ENCODE results near the gene QSOX2.

Gene QSOX2, protein sequence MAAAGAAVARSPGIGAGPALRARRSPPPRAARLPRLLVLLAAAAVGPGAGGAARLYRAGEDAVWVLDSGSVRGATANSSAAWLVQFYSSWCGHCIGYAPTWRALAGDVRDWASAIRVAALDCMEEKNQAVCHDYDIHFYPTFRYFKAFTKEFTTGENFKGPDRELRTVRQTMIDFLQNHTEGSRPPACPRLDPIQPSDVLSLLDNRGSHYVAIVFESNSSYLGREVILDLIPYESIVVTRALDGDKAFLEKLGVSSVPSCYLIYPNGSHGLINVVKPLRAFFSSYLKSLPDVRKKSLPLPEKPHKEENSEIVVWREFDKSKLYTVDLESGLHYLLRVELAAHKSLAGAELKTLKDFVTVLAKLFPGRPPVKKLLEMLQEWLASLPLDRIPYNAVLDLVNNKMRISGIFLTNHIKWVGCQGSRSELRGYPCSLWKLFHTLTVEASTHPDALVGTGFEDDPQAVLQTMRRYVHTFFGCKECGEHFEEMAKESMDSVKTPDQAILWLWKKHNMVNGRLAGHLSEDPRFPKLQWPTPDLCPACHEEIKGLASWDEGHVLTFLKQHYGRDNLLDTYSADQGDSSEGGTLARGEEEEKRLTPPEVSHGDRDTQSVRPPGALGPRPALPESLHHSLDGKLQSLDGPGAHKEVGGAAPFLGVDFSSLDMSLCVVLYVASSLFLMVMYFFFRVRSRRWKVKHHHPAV

DNA sequence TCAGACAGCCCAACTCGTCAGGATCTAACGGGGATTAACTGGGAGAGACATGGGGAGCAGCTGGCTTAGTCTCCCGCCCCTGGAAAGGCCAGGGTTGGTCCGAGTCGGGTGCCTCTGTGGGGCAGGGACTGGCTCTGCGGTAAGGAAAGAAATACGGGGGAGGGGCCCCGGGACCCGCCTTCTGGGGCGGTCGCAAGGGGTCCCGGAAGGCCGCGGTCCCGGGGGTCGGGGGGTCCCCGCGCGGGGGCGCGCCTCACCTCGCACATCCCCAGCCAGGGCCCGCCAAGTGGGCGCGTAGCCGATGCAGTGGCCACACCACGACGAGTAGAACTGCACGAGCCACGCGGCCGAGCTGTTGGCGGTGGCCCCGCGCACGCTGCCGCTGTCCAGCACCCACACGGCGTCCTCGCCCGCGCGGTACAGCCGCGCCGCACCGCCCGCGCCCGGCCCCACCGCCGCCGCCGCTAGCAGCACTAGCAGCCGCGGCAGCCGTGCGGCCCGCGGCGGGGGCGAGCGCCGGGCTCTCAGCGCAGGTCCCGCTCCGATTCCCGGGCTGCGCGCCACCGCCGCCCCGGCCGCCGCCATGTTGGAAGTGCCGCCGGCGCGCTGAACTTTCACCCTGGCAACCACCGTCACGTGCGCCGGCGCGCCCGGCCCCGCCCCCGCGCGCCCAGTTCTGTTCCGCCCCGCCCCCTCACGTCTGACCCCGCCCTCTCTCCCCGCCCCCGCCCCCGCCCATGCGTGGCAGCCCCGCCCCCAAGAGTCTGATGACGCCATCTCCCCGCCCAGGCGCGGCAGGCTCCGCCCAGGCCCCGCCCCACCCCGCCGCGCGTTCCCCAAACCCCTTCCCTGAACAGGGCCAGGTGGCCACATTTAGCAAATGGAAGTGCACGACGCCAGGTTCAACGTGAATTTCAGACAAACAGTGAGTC lies at the start of gene QSOX2:
Gene QSOX2, minus strand, starts transcription at position 594 of the 932 bp plus-strand sequence. Its CDS starts 9 bp downstream, at position 585.
- peak; percentile 90 for DNase-seq (ENCODE audit: low spot score)

DNA sequence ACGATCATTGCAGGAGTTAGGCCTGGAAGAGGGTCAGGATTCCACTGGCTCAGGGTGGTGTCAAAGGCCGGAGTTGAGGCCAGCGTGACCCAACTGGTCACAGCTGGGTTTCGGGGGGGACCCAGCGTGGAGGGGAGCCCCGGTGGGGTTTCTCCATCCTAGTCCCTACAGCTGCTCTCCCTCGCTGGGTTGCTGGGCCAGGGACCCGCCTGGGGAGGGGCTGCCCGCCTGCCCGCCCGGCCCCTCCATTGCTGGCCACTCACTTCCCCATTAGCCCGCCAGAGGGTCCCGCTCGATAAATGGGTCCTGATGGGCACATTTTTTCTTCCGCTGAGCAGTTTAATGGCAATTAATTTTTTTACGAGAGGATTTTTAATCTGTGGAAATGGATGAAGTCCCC lies 49.4 kb upstream of the QSOX2 start:
- no peak for DNase-seq (ENCODE audit: low spot score)

DNA sequence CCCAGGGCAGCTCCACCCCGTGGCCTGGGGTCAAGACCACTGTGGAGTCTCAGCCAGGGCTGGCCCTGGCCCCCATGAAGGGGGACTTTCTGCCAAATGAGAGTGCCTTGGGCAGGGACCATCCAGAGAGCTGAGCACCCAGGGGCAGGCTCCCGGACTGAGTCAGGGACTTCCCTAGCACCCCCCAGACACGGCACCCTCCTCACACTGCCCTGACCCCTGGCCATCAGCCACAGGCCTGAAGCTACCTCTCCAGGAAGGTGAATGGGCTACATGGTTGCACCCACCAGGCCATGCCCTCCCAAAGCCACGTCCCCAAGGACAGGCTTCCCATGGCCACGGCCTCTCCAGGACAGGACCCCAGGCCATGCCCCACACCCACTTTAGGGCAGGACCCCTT lies 48.8 kb upstream of the QSOX2 start:
- DNase-seq (ENCODE audit: low spot score) = no peak

DNA sequence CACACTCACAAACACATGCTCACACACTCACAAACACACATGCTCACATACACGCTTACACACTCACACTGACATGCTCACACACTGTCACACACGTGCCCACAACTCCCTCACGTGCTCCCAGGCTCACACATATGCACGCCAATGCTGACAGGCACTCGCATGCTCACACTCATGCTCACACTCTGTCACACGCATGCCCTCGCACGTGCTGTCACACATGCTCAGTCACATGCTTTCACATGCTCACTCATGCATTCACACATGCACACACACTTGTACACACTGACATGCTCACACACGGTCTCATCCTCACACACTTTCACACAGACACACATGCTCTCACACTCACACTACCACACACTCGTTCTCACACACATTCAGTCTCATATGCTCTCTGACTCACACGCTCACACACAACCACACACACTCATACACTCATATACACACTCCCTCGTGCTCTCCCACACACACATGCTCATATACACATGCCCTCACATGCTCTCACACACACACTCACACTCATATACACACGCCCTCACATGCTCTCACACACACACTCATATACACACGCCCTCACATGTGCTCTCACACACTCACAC lies 48.0 kb upstream of the QSOX2 start:
- no peak for DNase-seq (ENCODE audit: low spot score)

DNA sequence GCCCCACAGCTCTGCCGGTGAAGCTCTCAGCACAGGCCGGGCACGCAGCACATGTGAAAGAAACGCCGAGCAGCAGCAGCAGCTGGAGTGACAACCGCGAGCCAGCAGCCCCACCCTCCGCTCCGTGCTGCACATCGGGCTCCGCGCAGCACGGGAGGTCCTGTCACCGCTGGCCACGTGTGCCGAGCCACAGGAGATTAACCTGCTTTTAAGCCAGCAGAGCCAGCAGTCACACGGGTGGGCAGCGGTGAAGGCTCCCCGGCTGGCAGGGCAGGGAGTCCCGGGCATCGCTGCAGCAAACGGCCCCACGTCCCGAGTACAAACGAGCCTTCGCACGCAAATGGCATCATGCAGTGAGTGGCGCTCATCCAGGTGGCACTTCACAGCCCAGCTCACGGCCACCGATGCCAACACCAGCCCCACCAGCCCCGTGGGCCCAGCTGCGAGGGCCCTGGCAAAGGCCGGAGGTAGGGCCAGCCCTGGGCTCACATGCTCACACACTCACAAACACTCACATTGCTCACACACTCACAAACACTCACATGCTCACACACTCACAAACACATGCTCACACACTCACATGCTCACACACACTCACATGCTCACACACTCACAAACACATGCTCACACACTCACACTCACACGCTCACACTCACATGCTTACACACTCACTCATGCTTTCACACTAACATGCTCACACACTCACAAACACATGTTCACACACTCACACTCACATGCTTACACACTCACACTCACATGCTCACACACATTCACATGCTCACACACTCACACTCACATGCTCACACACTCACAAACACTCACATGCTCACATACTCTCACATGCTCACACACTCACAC lies 47.2 kb upstream of the QSOX2 start:
- no peak for DNase-seq (ENCODE audit: low spot score)

DNA sequence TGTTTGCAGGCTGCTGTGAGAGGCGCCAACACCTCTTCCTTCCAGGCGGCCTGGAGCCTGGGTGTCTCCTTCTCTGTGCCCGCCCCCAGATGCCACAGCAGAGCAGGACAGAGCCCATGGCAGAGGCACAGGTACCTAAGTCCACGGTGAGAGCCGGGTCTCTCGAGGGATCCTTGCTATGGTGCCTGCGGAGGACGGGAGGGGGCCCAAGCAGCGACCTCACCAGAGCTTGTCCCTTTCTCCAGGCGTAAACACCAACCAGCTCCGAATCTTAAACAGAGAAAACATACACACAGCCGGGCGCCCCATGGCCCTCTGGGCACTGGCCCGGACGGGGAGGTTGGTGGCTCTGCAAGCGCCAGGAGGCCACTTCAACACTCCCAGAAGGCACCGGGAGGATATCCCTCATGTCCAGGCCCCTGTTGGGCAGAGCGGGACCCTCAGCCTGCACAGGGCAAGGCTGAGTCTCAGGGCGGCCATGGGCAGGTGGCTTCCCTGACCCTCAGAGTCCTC lies 46.5 kb upstream of the QSOX2 start:
- no peak for DNase-seq (ENCODE audit: low spot score)

DNA sequence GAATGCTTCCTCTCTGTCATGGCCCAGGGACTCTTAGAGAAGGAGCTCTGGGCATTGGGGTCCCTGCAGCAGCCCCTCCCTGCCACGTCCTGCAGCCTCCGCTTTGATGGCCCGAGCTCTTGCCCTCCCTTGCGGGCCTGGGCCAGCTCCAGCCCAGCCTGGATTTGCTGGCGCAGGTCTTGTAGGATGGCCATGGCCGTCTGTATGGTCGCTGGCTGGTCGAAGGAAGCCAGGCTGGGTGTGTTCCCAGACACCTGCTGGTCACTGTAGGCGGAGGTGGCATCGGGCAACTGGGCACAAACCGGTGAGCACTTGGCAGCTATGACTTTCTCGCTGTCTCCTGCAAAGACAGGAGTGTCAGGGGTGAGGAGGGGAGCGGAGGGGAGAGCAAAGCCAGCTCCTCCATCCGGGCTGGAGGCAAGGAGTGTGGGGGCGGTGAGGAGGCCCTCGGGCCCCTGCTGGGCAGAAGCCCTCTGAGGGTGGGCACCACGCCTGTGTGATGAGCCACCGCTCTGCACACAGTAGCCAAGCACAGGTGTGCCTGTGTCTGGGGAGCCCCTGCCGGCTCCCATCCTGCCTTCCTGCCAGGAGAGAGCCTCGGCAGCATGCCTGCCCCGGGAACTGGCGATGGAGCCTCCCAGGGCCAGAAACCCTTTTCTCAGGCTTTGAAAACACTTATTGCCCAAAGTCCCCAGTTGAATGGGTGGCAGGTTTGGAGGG lies 45.9 kb upstream of the QSOX2 start:
- no peak for DNase-seq (ENCODE audit: low spot score)

DNA sequence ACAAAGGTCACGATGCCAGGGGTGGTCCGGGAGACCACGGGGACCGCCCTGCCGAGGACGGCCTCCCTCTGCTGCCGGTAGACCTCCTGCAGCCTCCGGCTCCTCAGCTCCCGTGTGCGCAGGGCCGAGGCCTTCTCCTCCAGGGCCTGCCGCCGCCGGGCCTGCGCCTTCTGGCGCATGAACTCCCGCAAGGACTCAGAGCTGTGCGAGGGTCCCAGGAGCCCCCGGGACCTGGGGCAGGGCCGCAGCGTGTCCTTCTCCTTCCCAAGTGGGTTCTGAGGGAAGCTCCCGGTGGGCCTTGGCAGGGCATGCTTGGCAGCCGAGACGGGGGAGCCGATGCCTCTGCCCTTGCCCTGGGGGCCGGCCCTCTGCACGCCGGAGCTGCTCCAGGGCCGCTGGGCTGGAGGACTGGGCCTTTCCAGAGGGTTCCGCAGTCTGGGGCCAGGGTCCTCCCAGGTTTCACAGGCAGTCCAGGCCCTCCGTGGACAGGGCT lies 44.9 kb upstream of the QSOX2 start:
- DNase-seq (ENCODE audit: low spot score) = no peak

DNA sequence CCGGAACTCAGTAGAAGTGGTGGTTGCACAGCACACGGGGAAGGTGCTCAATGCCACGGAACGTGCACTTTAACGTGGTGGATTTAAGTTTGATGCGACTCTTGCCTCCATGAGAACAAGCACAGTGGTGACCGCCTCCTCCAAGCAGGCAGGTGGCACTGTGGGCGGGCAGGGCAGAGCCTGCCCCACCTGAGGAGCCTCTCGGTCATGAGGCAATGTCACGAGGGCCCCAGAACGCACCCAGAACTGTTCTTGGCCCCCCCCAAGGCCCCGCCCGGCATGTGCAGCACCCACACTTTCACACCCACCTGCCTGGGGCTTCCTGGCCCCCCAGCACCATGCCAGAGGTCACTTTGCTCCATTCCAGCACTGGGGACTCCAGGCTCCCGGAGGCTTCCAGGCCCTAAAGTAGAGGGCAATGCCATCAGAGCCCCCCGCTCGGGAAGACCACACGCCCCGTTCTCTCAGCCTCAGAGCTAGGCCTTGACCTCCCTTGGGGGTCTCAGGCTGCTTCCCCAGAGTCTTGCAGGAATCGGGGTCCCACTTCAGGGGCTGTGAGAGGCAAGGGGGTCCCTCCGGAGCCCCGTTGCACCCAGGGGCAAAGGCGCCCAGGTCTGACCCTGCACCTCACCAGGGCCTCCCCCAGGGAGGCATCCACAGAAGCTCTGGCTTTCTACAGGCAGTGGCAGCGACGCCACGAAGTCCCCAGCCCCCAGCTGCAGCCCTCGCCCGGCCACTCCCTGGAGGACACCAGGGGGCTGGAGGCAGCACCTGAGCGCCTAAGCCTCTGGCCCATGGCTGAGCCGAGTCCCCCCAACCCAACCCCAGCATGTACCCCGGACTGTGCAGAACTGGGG lies 44.3 kb upstream of the QSOX2 start:
- peak; percentile 35 for DNase-seq (ENCODE audit: low spot score)

DNA sequence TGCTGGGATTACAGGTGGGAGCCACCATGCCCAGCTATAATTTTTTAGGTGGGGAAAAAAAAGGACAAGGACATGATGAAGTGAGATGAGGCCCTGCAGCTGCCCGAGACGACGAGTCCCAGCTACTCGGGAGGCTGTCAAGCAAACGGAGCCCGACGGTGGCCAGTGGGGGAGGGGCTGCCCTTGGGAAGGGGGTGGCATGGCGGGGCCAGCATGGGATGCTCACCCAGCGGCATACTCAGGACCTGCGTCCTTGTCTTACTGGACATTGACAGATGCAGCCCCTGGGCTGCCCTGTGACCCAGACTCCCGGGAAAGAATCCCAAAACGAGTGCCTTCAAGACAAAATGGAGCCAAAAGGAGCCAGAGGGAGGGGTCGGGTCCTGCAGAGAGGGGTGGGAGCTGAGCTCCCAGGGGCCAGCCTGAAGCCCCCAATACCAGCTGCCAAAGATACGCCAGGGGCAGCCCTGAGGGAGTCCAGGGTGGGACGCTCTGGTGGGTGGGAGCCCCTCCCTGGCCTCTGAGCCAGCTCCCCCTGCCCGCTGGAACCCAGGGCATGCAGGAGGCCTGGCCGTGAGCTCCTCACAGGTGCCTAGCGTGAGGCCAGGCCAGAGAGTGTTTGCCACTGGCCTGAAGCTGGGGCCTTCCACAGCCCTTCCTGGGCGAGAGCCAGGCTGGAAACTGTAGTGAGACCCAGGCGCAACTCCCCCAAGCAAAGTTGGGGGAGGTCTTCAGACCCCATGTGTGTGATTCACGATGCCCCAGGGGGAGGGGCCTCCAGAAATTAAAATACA lies 42.5 kb upstream of the QSOX2 start:
- DNase-seq (ENCODE audit: low spot score) = no peak

DNA sequence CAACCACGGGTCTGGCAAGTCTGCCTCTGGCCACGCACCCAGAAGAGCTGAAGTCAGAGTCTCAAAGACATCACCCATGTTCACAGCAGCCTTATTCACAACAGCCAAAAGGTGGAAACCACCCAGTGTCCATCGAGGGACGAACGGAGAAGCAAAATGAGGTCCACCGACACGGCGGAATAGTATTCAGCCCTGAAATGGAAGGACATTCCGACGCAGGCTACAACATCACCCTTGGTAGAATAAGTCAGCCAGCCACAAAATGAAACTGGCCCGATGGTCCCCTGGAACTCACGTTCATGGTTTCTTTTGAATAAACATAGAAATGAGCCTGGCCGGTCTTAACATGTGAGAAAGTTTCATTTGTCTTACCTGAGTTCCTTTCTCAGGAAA lies 41.4 kb upstream of the QSOX2 start:
- DNase-seq (ENCODE audit: low spot score) = no peak

DNA sequence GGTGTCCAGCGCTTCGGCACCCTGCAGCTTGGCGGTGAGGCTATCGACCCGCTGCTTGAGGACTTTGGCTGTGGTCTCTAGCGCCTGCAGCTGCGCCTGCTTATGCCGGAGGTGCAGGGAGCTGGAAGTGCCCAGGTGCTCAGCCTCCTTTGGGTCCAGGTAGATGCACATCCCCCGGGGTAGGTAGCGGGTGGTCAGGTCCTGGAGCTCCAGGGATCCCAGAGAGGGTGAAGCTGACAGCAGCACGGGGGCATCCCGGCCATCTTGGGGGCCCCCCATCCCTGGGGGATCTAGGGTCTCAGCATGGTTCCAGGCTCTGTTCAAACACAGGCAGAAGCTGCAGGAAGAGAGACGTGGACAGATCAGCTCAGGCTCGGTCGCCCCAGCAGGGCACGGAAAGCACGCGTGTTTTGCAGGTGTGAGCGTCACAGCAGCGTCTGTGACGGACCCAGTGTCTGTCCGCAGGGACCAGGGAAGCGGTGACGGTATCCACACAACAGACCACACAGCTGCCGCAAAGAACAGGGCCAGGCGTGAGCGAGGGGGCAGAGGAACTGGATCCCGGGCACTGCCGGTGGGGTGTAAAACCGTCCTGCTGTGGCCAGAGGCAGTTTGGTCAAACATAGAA lies 40.9 kb upstream of the QSOX2 start:
- DNase-seq (ENCODE audit: low spot score) = no peak

DNA sequence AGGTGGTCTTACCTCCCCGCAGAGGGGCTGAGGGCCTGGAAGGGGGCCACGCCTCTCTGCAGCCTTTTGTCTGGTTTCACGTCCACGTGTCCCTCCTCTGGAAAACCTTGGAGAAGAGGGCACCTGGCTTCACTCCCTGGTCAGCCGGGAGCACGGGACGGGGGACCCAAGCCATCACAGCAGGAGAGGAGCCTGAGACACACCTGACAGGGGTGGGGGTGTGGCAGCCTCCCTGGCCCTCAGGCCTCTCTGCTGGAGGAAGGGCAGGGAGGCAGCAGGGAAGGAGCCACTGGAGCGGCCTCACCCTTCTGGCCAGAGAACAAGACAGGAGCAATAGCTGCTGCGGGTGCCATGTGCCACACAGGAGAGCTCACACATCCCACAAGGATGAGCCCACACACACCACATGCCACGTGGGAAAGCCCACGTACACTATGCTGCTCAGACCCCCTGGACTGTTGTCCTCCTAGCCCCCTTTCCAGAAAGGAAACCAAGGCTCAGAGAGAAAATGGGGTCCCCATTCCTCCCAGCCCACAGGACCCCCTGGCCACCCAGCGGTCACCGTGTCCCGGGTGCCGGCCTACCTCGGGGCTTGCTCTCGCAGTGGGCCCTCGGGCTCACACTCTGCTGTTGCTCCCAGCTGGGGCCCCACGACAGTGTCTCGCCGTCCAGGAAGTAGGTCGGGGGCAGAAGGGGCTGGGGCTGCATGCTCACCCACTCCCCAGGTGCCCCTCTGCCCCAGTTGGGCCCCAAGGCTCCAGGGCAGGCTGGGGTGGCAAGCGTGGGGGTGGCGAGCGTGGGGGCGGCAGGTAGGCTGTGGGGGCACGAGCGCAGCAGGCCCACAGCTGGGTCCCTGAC lies 40.1 kb upstream of the QSOX2 start:
- no peak for DNase-seq (ENCODE audit: low spot score)

DNA sequence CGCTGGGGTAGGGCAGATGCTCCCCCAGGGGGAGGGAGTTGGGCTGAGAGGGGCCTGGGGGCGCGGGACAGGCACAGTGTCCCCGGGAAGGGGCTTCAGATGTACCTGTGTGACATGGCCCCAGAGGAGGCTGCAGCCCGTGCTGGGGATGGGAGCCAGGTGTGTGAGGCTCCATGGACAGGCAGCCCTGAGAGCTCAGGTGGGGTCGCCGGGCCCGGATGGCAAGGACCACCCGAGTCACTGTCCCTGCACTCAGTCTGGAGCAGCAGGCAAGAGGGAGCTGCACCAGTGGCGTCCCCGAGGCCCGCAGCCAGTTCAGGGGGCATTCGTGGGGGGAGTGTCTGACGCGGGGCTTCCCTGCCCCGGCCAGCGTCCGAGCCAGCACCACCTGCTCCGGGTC lies 39.3 kb upstream of the QSOX2 start:
- no peak for DNase-seq (ENCODE audit: low spot score)

DNA sequence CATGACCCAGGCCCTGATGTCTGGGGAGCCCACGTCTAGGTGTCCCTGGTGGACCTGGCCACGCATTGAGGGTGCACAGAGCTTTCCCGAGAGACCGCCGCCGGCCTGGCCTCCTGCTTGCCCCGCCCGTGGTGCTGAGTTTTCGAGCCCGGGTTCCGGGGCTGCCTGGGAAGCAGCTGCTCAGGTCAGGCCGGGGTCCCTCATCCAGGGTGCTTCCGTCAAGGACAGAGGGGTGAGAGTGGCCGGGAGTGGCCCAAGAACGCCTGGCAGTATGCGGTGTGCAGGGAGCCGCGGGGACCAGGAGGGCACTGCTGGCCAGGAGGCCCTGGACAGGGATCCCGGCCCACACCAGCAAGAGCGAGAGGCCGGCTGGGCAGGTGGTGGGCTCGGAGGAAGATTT lies 38.7 kb upstream of the QSOX2 start:
- DNase-seq (ENCODE audit: low spot score) = no peak

DNA sequence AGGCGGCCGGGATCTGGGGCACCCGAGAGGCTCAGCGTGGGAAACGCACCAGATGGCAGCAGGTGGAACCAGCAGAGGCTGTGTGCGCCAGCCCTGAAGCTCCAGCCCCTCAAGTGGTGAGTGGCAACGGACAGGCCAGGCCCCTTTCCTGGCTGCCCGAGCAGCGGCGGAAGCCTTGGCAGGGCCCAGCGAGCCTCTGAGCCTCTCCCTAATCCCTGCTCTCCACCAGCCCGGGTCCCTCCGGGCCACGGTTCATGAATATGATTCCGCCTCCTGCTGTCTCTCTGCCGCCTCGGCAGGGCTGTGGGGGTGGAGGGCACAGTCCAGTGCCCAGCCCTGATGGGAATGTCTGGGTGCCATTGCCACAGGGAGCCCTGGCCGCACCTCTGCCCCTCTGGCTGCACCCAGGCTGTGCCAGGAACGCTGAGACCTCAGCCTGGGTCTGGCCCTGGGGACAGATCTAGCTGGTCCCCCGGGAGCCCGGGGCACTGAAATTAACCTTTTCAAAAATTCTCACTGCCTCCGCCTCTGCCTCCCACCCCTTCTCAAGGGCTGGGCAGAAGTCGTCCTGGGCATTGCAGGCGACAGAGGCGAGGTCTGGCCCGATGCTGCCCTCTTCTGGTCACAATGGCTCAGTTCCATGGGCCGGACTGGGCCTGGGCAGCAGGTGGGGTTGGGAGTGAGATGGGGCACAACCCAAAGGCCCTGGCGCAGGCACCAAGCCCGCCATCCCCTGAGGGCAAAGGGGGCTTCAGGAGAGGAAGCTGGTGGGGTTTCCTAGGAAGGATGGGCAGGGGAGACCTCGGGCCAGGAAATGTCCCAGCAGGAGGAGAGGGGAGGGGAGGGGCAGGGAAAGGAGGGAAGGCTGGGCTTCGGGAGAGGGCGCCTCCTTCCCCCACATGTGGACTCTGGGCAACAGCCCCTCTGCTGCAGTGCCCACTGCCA lies 38.0 kb upstream of the QSOX2 start:
- DNase-seq (ENCODE audit: low spot score) = peak; percentile 81
